ENCODE results near the gene KATNA1.

Gene KATNA1

DNA sequence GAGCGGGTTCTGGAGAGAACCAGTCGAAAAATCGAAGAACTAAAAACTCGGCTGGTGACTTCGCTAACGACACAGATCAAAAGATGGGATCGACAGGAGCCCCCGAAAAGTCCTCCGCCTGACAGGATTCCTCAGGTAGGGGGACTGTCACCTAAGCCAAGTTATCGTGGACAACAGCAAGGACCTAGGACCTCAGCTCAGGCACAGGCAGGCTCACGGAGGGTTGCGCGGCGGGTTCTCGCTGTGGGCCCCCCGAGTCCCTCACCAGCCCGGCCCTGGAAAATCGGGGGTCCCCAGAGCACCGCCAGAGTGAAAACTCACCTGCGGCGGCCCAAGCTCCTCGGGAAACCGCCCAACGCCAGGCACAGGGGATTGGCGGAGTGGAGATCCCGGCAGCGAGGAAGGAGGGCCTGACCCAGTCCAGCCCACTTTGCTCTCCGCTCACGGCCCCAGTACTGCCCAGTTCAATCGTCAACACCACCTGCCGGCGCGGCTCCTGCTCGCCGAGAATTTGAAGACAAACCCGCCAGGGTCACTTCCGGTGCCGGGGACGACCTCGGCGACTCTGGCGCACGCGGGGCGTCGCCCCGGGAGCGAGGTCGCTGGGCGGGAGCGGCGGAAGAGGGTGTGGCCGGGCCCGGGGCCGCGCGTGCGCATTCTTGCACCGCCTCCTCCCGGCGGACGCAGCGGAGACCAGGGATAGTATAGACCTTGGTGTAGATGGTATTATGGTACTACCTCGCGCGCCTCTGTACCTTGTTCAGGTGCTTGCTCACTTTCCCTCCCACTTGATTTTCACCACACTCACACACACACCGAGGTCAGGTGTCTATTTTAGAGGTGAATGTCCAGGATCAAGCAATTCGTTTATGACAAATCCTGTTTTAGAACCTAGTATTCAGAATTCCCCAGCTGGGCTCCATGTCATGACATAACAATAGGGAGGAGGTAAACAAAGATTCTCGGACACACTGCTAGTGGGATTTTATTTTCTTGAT lies at the start of gene KATNA1:
KATNA1 (minus strand) TSS at position 567 of the 998 bp plus-strand sequence. CDS start 10,167 bp downstream, outside the sequence.
- peak; percentile 98 for DNase-seq (ENCODE audit: extremely low spot score)
- CTCF ChIA-PET: interaction anchor here (1.7 kb wide), 1 partner anchor 16 kb away, joined by 4 read pairs; no protein-coding TSS in a partner anchor
- peak; percentile 13 for TF ChIP-seq CTCF (IDR thresholded peaks at IDR 0.05; ENCODE audit: control extremely low read depth, extremely low read depth, low read depth, missing control alignments)
- POLR2A ChIA-PET: interaction anchor here (0.5 kb wide), 1 partner anchor 56 kb away, joined by 5 read pairs; no protein-coding TSS in a partner anchor

GRCh38 chr6:149698175-149698574 lies 49.7 kb upstream of the KATNA1 start:
- no peak for DNase-seq (ENCODE audit: extremely low spot score)
- ChIA-PET POLR2A (no interaction called here), CTCF (interaction anchor here (2.9 kb wide), 1 partner anchor 14 kb away, joined by 13 read pairs; no protein-coding TSS in a partner anchor)
- TF ChIP-seq CTCF (IDR thresholded peaks at IDR 0.05; ENCODE audit: control extremely low read depth, extremely low read depth, low read depth, missing control alignments): no peak

GRCh38 chr6:149696901-149697300 lies 48.4 kb upstream of the KATNA1 start:
- ChIA-PET CTCF (interaction anchor here (2.9 kb wide), 1 partner anchor 13 kb away, joined by 13 read pairs; no protein-coding TSS in a partner anchor), POLR2A (no interaction called here)
- DNase-seq (ENCODE audit: extremely low spot score): no peak
- no peak for TF ChIP-seq CTCF (IDR thresholded peaks at IDR 0.05; ENCODE audit: control extremely low read depth, extremely low read depth, low read depth, missing control alignments)

DNA sequence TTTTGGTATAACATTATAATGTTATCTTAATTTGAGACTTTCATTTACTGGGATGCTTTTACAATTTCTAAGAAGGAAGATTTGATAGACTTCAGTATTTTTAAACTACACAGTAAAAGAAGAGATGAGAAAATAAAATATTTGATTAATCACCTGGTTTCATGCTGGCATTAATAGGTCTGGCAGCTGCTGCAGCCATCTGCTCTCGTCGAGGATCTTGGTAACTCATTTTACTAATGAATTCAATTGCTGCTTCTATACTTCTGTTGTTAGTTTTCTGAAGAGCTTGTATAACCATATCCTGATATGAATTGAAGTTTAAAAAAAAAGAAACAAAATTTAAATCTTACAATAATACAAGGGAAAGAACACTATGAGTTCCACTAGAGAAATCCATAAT lies 46.4 kb upstream of the KATNA1 start:
- ChIA-PET CTCF (interaction anchor here (1.0 kb wide), 1 partner anchor 12 kb away, joined by 3 read pairs; no protein-coding TSS in a partner anchor), POLR2A (no interaction called here)
- no peak for DNase-seq (ENCODE audit: extremely low spot score)
- no peak for TF ChIP-seq CTCF (IDR thresholded peaks at IDR 0.05; ENCODE audit: control extremely low read depth, extremely low read depth, low read depth, missing control alignments)

GRCh38 chr6:149691201-149691600 lies 42.7 kb upstream of the KATNA1 start:
- ChIA-PET CTCF (no interaction called here), POLR2A (no interaction called here)
- DNase-seq (ENCODE audit: extremely low spot score): no peak
- no peak for TF ChIP-seq CTCF (IDR thresholded peaks at IDR 0.05; ENCODE audit: control extremely low read depth, extremely low read depth, low read depth, missing control alignments)

DNA sequence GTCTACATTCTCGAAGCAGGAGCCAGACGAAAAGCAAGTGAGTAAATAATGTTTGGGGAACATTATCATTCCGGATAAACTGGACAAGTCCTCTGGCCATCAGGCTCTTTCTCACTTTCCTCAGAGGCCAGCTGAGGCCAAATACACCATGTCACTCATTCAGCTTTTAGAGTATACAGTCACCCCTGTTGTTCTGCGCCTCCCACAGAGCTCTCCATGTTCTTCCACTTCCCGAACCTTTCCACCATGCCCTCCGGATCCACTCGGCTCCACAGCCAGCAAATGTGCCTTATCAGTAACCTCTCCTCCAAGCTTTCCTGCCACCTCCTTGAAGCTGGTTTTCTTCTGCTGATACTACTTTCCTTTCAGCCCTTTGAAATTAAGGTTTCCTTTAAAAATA lies 37.7 kb upstream of the KATNA1 start:
- ChIA-PET CTCF (interaction anchor here (1.6 to 3.7 kb wide), 4 partner anchors 11 to 62 kb away, joined by 3 to 13 read pairs (median 6); no protein-coding TSS in a partner anchor), POLR2A (interaction anchor here (0.6 kb wide), 2 partner anchors 76 to 85 kb away, joined by 4 to 5 read pairs; no protein-coding TSS in a partner anchor)
- no peak for DNase-seq (ENCODE audit: extremely low spot score)
- TF ChIP-seq CTCF (IDR thresholded peaks at IDR 0.05; ENCODE audit: control extremely low read depth, extremely low read depth, low read depth, missing control alignments): no peak
